ENCODE measurements around the gene TMEM50B.

The TMEM50B gene

DNA sequence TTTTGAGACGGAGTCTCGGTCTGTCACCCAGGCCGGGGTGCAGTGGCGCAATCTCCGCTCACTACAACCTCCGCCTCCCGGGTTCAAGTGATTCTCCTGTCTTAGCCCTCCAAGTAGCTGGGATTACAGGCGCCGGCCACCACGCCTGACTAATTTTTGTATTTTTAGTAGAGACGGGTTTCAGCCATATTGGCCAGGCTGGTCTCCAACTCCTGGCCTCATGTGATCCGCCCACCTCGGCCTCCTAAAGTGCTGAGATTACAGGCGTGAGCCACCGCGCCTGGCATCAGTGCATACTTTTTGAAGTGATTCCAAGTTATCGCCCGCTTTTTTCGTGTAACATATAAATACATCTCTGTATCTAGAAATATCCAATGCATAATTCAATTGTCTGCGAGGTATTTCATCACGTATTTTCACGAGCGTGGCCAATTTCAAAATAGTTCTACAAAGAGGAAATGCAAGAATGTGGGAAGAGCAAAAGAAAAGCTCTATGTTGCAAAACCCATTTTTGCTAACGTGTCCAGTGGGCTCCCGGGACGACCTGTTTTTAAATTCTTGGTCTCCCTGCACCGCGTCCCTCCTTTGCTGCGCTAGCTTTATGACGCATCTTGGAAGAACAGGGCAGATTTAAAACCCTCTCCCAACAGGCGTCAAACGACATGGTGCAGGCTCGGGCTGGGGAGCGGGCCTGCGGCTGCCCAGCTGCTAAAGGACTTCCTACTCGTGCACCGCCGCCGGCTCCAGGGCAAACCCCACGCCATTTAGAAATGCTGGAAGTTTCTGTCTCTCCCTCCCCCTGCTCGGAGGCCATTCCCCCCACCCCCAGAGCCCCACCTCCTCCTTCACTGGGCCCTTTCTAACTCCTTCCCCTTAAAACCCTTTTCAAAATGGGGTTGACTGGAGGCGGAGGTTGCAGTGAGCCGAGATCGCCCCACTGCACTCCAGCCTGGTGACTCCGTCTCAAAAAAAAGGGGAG, 77.5 kb downstream of the TMEM50B start:
- no peaks in the 10 kb centered on the region for H3K9me3 Mint-ChIP-seq
- no peaks in the 10 kb centered on the region for H3K36me3 Mint-ChIP-seq (ENCODE audit: low read depth)
- H3K4me1 Mint-ChIP-seq (ENCODE audit: low read depth), result peaks cover 49% of the 10 kb centered on the region
- H3K4me3 Mint-ChIP-seq, result peak overlapping the region; percentile 47
- H3K27me3 Mint-ChIP-seq, result peaks cover 30% of the 10 kb centered on the region
- no peak overlapping the region for H3K27ac Mint-ChIP-seq

- H3K9me3 Mint-ChIP-seq, result no peaks in the 10 kb centered on the region
- H3K36me3 Mint-ChIP-seq (ENCODE audit: low read depth), result no peaks in the 10 kb centered on the region
- H3K27me3 Mint-ChIP-seq, result peaks cover 27% of the 10 kb centered on the region
- H3K27ac Mint-ChIP-seq, result no peak overlapping the region
- peaks cover 42% of the 10 kb centered on the region for H3K4me1 Mint-ChIP-seq (ENCODE audit: low read depth)
- no peak overlapping the region for H3K4me3 Mint-ChIP-seq
Observed at GRCh38 chr21:33401630-33401992, 78.2 kb downstream of the TMEM50B start.
